HEK293 (cell line): ENCODE results near the gene RHOF.

Source experiments
- CTCF ChIA-PET: fragments of 350-600 bp; formaldehyde crosslinking; extraction: SDS; loops from one replicate; lab custom pipeline; 2021; ENCODE audit warnings: antibody characterized with exemption; lab: Yijun Ruan, JAX
- POLR2A ChIA-PET: fragments of 300-600 bp; formaldehyde crosslinking; extraction: SDS; loops from one replicate; lab custom pipeline; 2020; ENCODE audit warnings: antibody characterized with exemption, inconsistent platforms; lab: Yijun Ruan, JAX
- H3K27ac ChIP-seq: fragments of 200-500 bp; sonication (Bioruptor generic); 2 replicates; pipeline ENCODE4 v1.5.1; 2014; ENCODE audit warnings: low read depth, low read length, control low read depth, inconsistent platforms; ENCODE audit errors: extremely low read depth
- H3K36me3 ChIP-seq, 2 experiments: fragments of 200-500 bp in 1 of 2; sonication (Bioruptor generic) in 1 of 2; 1 replicate in 1 of 2; 2 replicates in 1 of 2; pipeline ENCODE4 v1.5.1; 2014 to 2017; ENCODE audit warnings: inconsistent platforms in 2 of 2, low read length in 2 of 2; ENCODE audit not compliant: control insufficient read depth in 2 of 2, insufficient read depth in 1 of 2
- H3K4me1 ChIP-seq: fragments of 200-500 bp; sonication (Bioruptor generic); 2 replicates; pipeline ENCODE4 v1.5.1; 2014; ENCODE audit warnings: mild to moderate bottlenecking, low read length, inconsistent platforms; ENCODE audit not compliant: control insufficient read depth, insufficient read depth
- H3K4me3 ChIP-seq: 2 replicates; pipeline ENCODE4 v1.5.1; 2011; ENCODE audit warnings: low read depth, mild to moderate bottlenecking, control low read depth, low read length, moderate library complexity
- H3K9me3 ChIP-seq: fragments of 200-500 bp; sonication (Bioruptor generic); 2 replicates; pipeline ENCODE4 v1.5.1; 2014; ENCODE audit warnings: low read depth, low read length, inconsistent platforms; ENCODE audit not compliant: control insufficient read depth, insufficient read depth
- BCL11A ChIP-seq: fragments of 450-650 bp; formaldehyde crosslinking; IDR thresholded peaks from 2 replicates; pipeline ENCODE4 v1.5.1; 2016; ENCODE audit warnings: low read depth, missing biosample characterization, missing genetic modification characterization
- BCL6B ChIP-seq: fragments of 450-650 bp; formaldehyde crosslinking; IDR thresholded peaks from 2 replicates; pipeline ENCODE4 v1.5.1; 2017; ENCODE audit warnings: missing biosample characterization, missing genetic modification characterization
- KLF1 ChIP-seq: fragments of 450-650 bp; formaldehyde crosslinking; IDR thresholded peaks from 2 replicates; pipeline ENCODE4 v1.5.1; 2016; ENCODE audit warnings: missing biosample characterization, missing genetic modification characterization
- KLF7 ChIP-seq: fragments of 450-650 bp; formaldehyde crosslinking; IDR thresholded peaks from 2 replicates; pipeline ENCODE4 v1.5.1; 2016; ENCODE audit warnings: missing biosample characterization, missing genetic modification characterization, borderline replicate concordance
- OSR2 ChIP-seq: fragments of 450-650 bp; formaldehyde crosslinking; IDR thresholded peaks from 2 replicates; pipeline ENCODE4 v1.5.1; 2016; ENCODE audit warnings: missing biosample characterization, missing genetic modification characterization
- PRDM1 ChIP-seq: fragments of 450-650 bp; formaldehyde crosslinking; IDR thresholded peaks from 2 replicates; pipeline ENCODE4; 2016; ENCODE audit warnings: missing biosample characterization, missing genetic modification characterization
- SETDB1 ChIP-seq: IDR thresholded peaks from one replicate; pipeline ENCODE4 v1.6.1; 2017; ENCODE audit warnings: mild to moderate bottlenecking, low read length, moderate library complexity, mixed read lengths; ENCODE audit not compliant: insufficient read length
- SP7 ChIP-seq: fragments of 450-650 bp; formaldehyde crosslinking; IDR thresholded peaks from 2 replicates; pipeline ENCODE4 v1.5.1; 2016; ENCODE audit warnings: missing biosample characterization, missing genetic modification characterization
- ZFP41 ChIP-seq: fragments of 450-650 bp; formaldehyde crosslinking; IDR thresholded peaks from 2 replicates; pipeline ENCODE4 v1.5.1; 2016; ENCODE audit warnings: missing biosample characterization, missing genetic modification characterization, borderline replicate concordance
- ZNF132 ChIP-seq: fragments of 450-650 bp; formaldehyde crosslinking; IDR thresholded peaks from 2 replicates; pipeline ENCODE4 v1.5.1; 2017; ENCODE audit warnings: missing biosample characterization, missing genetic modification characterization, borderline replicate concordance
- ZNF138 ChIP-seq: fragments of 450-650 bp; formaldehyde crosslinking; IDR thresholded peaks from 2 replicates; pipeline ENCODE4 v1.5.1; 2016; ENCODE audit warnings: missing biosample characterization, missing genetic modification characterization, borderline replicate concordance
- ZNF214 ChIP-seq: fragments of 450-650 bp; formaldehyde crosslinking; IDR thresholded peaks from 2 replicates; pipeline ENCODE4 v1.5.1; 2017; ENCODE audit warnings: missing biosample characterization, mild to moderate bottlenecking, missing genetic modification characterization, borderline replicate concordance
- ZNF23 ChIP-seq: fragments of 450-650 bp; formaldehyde crosslinking; IDR thresholded peaks from 2 replicates; pipeline ENCODE4 v1.5.1; 2016; ENCODE audit warnings: missing biosample characterization, missing genetic modification characterization, borderline replicate concordance
- ZNF280C ChIP-seq: fragments of 450-650 bp; formaldehyde crosslinking; IDR thresholded peaks from 2 replicates; pipeline ENCODE4 v1.5.1; 2016; ENCODE audit warnings: missing biosample characterization, missing genetic modification characterization
- ZNF292 ChIP-seq: fragments of 450-650 bp; formaldehyde crosslinking; IDR thresholded peaks from 2 replicates; pipeline ENCODE4 v1.5.1; 2016; ENCODE audit warnings: low read depth, missing biosample characterization, missing genetic modification characterization, borderline replicate concordance
- ZNF324 ChIP-seq: fragments of 450-650 bp; formaldehyde crosslinking; IDR thresholded peaks from 2 replicates; pipeline ENCODE4 v1.5.1; 2016; ENCODE audit warnings: missing biosample characterization, missing genetic modification characterization
- ZNF423 ChIP-seq: fragments of 450-650 bp; formaldehyde crosslinking; IDR thresholded peaks from 2 replicates; pipeline ENCODE4 v1.5.1; 2016; ENCODE audit warnings: missing biosample characterization, missing genetic modification characterization
- ZNF510 ChIP-seq: fragments of 450-650 bp; formaldehyde crosslinking; IDR thresholded peaks from 2 replicates; pipeline ENCODE4 v1.5.1; 2018; ENCODE audit warnings: mild to moderate bottlenecking, missing genetic modification characterization, missing biosample characterization; ENCODE audit not compliant: insufficient replicate concordance
- ZNF514 ChIP-seq: fragments of 450-650 bp; formaldehyde crosslinking; IDR thresholded peaks from 2 replicates; pipeline ENCODE4 v1.5.1; 2016; ENCODE audit warnings: missing biosample characterization, missing genetic modification characterization
- ZNF580 ChIP-seq: fragments of 450-650 bp; formaldehyde crosslinking; IDR thresholded peaks from 2 replicates; pipeline ENCODE4 v1.5.1; 2016; ENCODE audit warnings: missing biosample characterization, missing genetic modification characterization
- ZNF623 ChIP-seq: fragments of 450-650 bp; formaldehyde crosslinking; IDR thresholded peaks from 2 replicates; pipeline ENCODE4 v1.5.1; 2016; ENCODE audit warnings: missing biosample characterization, missing genetic modification characterization
- ZNF629 ChIP-seq: fragments of 450-650 bp; formaldehyde crosslinking; IDR thresholded peaks from 2 replicates; pipeline ENCODE4 v1.5.1; 2017; ENCODE audit warnings: missing biosample characterization, missing genetic modification characterization
- ZNF747 ChIP-seq: fragments of 450-650 bp; formaldehyde crosslinking; IDR thresholded peaks from 2 replicates; pipeline ENCODE4 v1.5.1; 2016; ENCODE audit warnings: missing biosample characterization, missing genetic modification characterization
- ZNF792 ChIP-seq: fragments of 450-650 bp; formaldehyde crosslinking; IDR thresholded peaks from 2 replicates; pipeline ENCODE4 v1.5.1; 2016; ENCODE audit warnings: missing biosample characterization, missing genetic modification characterization
- ZXDB ChIP-seq: fragments of 450-650 bp; formaldehyde crosslinking; IDR thresholded peaks from 2 replicates; pipeline ENCODE4 v1.5.1; 2016; ENCODE audit warnings: missing biosample characterization, missing genetic modification characterization
- TF ChIP-seq, protein P1 (sequence below): fragments of 450-650 bp; formaldehyde crosslinking; IDR thresholded peaks from 2 replicates; pipeline ENCODE4 v1.5.0; 2017; ENCODE audit warnings: missing biosample characterization, missing genetic modification characterization, borderline replicate concordance
- TF ChIP-seq, protein P2 (sequence below): fragments of 450-650 bp; formaldehyde crosslinking; IDR thresholded peaks from 2 replicates; pipeline ENCODE4 v1.5.1; 2016; ENCODE audit warnings: missing biosample characterization, missing genetic modification characterization

Gene RHOF

DNA sequence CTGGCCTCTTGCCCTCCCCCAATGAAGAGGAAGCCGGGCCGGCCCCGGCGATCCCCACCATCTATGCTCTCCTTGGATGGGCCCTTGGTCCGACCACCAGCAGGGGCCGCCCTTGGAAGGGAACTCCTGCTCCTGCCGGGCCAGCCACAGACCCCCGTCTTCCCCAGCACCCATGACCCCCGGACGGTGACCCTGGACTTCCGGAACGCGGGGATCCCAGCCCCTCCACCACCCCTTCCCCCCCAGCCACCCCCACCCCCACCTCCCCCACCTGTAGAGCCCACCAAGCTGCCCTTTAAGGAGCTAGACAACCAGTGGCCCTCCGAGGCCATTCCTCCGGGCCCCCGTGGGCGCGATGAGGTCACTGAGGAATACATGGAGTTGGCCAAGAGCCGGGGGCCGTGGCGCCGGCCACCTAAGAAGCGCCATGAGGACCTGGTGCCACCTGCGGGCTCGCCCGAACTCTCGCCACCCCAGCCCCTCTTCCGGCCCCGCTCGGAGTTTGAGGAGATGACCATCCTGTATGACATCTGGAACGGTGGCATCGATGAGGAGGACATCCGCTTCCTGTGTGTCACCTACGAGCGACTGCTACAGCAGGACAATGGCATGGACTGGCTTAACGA is 29.7 kb upstream of the RHOF start:
- CTCF ChIA-PET, result interaction anchor here (3.9 kb wide), 1 partner anchor 28 kb away, joined by 16 read pairs; no protein-coding TSS in a partner anchor
- no peak for TF ChIP-seq BCL6B
- no peak for TF ChIP-seq PRDM1 (tag by site-specific recombination)
- no peak for TF ChIP-seq ZNF324 (tag by site-specific recombination)
- TF ChIP-seq, protein P1, sequence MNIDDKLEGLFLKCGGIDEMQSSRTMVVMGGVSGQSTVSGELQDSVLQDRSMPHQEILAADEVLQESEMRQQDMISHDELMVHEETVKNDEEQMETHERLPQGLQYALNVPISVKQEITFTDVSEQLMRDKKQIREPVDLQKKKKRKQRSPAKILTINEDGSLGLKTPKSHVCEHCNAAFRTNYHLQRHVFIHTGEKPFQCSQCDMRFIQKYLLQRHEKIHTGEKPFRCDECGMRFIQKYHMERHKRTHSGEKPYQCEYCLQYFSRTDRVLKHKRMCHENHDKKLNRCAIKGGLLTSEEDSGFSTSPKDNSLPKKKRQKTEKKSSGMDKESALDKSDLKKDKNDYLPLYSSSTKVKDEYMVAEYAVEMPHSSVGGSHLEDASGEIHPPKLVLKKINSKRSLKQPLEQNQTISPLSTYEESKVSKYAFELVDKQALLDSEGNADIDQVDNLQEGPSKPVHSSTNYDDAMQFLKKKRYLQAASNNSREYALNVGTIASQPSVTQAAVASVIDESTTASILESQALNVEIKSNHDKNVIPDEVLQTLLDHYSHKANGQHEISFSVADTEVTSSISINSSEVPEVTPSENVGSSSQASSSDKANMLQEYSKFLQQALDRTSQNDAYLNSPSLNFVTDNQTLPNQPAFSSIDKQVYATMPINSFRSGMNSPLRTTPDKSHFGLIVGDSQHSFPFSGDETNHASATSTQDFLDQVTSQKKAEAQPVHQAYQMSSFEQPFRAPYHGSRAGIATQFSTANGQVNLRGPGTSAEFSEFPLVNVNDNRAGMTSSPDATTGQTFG (tag by site-specific recombination), result no peak
- TF ChIP-seq, protein P2, sequence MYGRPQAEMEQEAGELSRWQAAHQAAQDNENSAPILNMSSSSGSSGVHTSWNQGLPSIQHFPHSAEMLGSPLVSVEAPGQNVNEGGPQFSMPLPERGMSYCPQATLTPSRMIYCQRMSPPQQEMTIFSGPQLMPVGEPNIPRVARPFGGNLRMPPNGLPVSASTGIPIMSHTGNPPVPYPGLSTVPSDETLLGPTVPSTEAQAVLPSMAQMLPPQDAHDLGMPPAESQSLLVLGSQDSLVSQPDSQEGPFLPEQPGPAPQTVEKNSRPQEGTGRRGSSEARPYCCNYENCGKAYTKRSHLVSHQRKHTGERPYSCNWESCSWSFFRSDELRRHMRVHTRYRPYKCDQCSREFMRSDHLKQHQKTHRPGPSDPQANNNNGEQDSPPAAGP (tag by site-specific recombination), result no peak
- no peak for TF ChIP-seq KLF7 (tag by site-specific recombination)
- TF ChIP-seq ZFP41 (tag by site-specific recombination), result no peak
- no peak for TF ChIP-seq ZNF292 (tag by site-specific recombination)
- no peak for TF ChIP-seq ZNF214 (tag by site-specific recombination)
- TF ChIP-seq ZNF514 (tag by site-specific recombination), result no peak
- TF ChIP-seq ZNF623 (tag by site-specific recombination), result no peak
- TF ChIP-seq ZNF580 (tag by site-specific recombination), result no peak
- no peak for TF ChIP-seq ZNF629 (tag by site-specific recombination)
- TF ChIP-seq ZNF138 (tag by site-specific recombination), result no peak
- POLR2A ChIA-PET, result interaction anchor here (1.0 kb wide), 1 partner anchor 11 kb away, joined by 3 read pairs; no protein-coding TSS in a partner anchor
- H3K9me3 ChIP-seq, result no peaks in the 10 kb centered on the region
- H3K4me3 ChIP-seq, result no peak overlapping the region
- H3K27ac ChIP-seq, result no peak overlapping the region
- no peaks in the 10 kb centered on the region for H3K4me1 ChIP-seq
- peaks cover 23 to 68% of the 10 kb centered on the region in 2 experiments; a peak in 2 of 3 replicates for H3K36me3 ChIP-seq

DNA sequence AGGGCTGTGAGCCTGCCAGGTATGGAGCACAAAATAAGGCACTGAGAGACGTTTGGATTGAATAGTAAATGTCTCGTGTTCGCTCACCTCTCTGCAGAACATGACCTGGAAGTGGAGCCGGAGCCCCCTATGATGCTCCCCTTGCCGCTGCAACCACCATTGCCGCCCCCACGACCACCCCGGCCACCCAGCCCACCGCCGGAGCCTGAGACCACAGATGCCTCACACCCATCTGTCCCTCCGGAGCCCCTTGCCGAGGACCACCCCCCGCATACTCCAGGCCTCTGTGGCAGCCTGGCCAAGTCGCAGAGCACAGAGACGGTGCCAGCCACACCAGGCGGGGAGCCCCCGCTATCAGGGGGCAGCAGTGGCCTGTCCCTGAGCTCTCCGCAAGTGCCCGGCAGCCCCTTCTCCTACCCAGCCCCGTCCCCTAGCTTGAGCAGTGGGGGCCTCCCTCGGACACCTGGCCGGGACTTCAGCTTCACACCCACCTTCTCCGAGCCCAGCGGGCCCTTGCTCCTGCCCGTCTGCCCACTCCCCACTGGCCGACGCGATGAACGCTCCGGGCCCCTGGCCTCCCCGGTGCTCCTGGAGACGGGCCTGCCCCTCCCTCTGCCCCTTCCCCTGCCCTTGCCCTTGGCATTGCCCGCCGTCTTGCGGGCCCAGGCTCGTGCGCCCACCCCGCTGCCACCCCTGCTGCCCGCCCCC is 29.1 kb upstream of the RHOF start:
- no peak overlapping the region for H3K4me3 ChIP-seq
- no peak overlapping the region for H3K27ac ChIP-seq
- peaks cover 28 to 68% of the 10 kb centered on the region in 2 experiments; a peak in 2 of 3 replicates for H3K36me3 ChIP-seq
- no peaks in the 10 kb centered on the region for H3K9me3 ChIP-seq
- no peaks in the 10 kb centered on the region for H3K4me1 ChIP-seq
- ChIA-PET POLR2A (no interaction called here), CTCF (interaction anchor here (1.3 to 3.9 kb wide), 3 partner anchors 16 to 27 kb away, joined by 4 to 16 read pairs (median 14); partner anchors contain the start of gene RHOF)
- TF ChIP-seq ZNF23 (tag by site-specific recombination), result no peak
- TF ChIP-seq ZNF280C (tag by site-specific recombination), result no peak
- TF ChIP-seq ZNF132, result no peak
- TF ChIP-seq KLF1 (tag by site-specific recombination), result no peak
- TF ChIP-seq BCL11A (tag by site-specific recombination), result no peak
- no peak for TF ChIP-seq OSR2
- TF ChIP-seq ZNF792 (tag by site-specific recombination), result no peak
- no peak for TF ChIP-seq KLF7 (tag by site-specific recombination)
- no peak for TF ChIP-seq ZNF747 (tag by site-specific recombination)
- no peak for TF ChIP-seq ZNF423 (tag by site-specific recombination)
- TF ChIP-seq ZXDB (tag by site-specific recombination), result no peak
- no peak for TF ChIP-seq ZNF510 (tag by site-specific recombination)
- no peak for TF ChIP-seq SETDB1
- TF ChIP-seq SP7 (tag by site-specific recombination), result no peak
